Mononuclear cell (primary cell): ENCODE measurements around the gene C5AR2. TPM values are rescaled to one million over a fixed set of nuclear protein-coding genes. Genes with fewer than 3 reads are reported as not detected.
A peak's percentile ranks its signal among the peaks of the same experiment; 100 is the strongest.
"Not testable (repeated sequence)": the region's sequence is repeated elsewhere in the genome, so short reads cannot be mapped to it uniquely, and the experiment has no call there.

Experiments used
- H3K27me3 ChIP-seq: 2 replicates; pipeline ENCODE4 v1.6.0; 2011; ENCODE audit warnings: low read length, control low read depth; ENCODE audit not compliant: insufficient read depth
- H3K4me1 ChIP-seq: 2 replicates; pipeline ENCODE4 v1.5.1; 2011; ENCODE audit warnings: mild to moderate bottlenecking, low read length, control low read depth; ENCODE audit not compliant: insufficient read depth
- H3K4me3 ChIP-seq: 2 replicates; pipeline ENCODE4 v1.5.1; 2011; ENCODE audit warnings: mild to moderate bottlenecking, low read length, moderate library complexity
- H3K9me3 ChIP-seq: 2 replicates; pipeline ENCODE4 v1.5.1; 2011; ENCODE audit warnings: low read depth, mild to moderate bottlenecking, control low read depth, low read length
- total RNA-seq: library from RNA; depleted of rRNA; stranded (reverse); fragments of >200 nt; gene quantifications from one replicate; pipeline ENCODE4 v1.2.3, GENCODE V29; 2012

C5AR2 gene
- total RNA-seq, 1 donor, result 4.1 TPM

- no peaks in the 10 kb centered on the region for H3K9me3 ChIP-seq
- peaks cover 15% of the 10 kb centered on the region for H3K4me1 ChIP-seq
- H3K4me3 ChIP-seq, result no peak overlapping the region
- no peaks in the 10 kb centered on the region for H3K27me3 ChIP-seq
Observed at GRCh38 chr19:47343194-47343802, 11.3 kb downstream of the C5AR2 start.

- Histone ChIP-seq H3K4me3 (no peak overlapping the region), H3K9me3 (no peaks in the 10 kb centered on the region), H3K4me1 (peaks cover 13% of the 10 kb centered on the region), H3K27me3 (no peaks in the 10 kb centered on the region)
Observed at GRCh38 chr19:47344425-47344824, 12.4 kb downstream of the C5AR2 start.

- H3K4me3 ChIP-seq, H3K9me3 ChIP-seq, H3K27me3 ChIP-seq: not testable (repeated sequence)
- H3K4me1 ChIP-seq, result peaks cover 28% of the 10 kb centered on the region
Observed at GRCh38 chr19:47346024-47346423, 14.0 kb downstream of the C5AR2 start.

- no peaks in the 10 kb centered on the region for H3K9me3 ChIP-seq
- peaks cover 40% of the 10 kb centered on the region for H3K4me1 ChIP-seq
- peak within 1 kb of the TSS; percentile 72 for H3K4me3 ChIP-seq
- H3K27me3 ChIP-seq, result no peaks in the 10 kb centered on the region
Observed at GRCh38 chr19:47348819-47349795, 17.1 kb downstream of the C5AR2 start, which contains the start of gene DHX34. Gene DHX34, plus strand, starts transcription at chr19:47349315. Its CDS starts 3,716 bp downstream, at chr19:47353031.

- H3K27me3 ChIP-seq, result no peaks in the 10 kb centered on the region
- H3K4me3 ChIP-seq, result no peak overlapping the region
- no peaks in the 10 kb centered on the region for H3K9me3 ChIP-seq
- H3K4me1 ChIP-seq, result peaks cover 40% of the 10 kb centered on the region
Observed at GRCh38 chr19:47350630-47351029, 18.7 kb downstream of the C5AR2 start.

- no peak overlapping the region for H3K4me3 ChIP-seq
- no peaks in the 10 kb centered on the region for H3K27me3 ChIP-seq
- no peaks in the 10 kb centered on the region for H3K9me3 ChIP-seq
- H3K4me1 ChIP-seq, result peaks cover 36% of the 10 kb centered on the region
Observed at GRCh38 chr19:47351548-47351947, 19.6 kb downstream of the C5AR2 start.

GRCh38 chr19:47352095-47352494 is 20.1 kb downstream of the C5AR2 start:
- Histone ChIP-seq H3K9me3 (no peaks in the 10 kb centered on the region), H3K4me3 (no peak overlapping the region), H3K27me3 (no peaks in the 10 kb centered on the region), H3K4me1 (peaks cover 33% of the 10 kb centered on the region)

GRCh38 chr19:47353307-47353712 is 21.3 kb downstream of the C5AR2 start:
- Histone ChIP-seq H3K9me3 (no peaks in the 10 kb centered on the region), H3K27me3 (no peaks in the 10 kb centered on the region), H3K4me1 (peaks cover 32% of the 10 kb centered on the region)

GRCh38 chr19:47356900-47357299 is 24.9 kb downstream of the C5AR2 start:
- Histone ChIP-seq H3K9me3 (no peaks in the 10 kb centered on the region), H3K27me3 (no peaks in the 10 kb centered on the region), H3K4me3 (no peak overlapping the region), H3K4me1 (peaks cover 3% of the 10 kb centered on the region)

More at GRCh38 chr19:47353307-47353712, 21.3 kb downstream of the C5AR2 start:
- no peak overlapping the region for H3K4me3 ChIP-seq

- H3K9me3 ChIP-seq, result no peaks in the 10 kb centered on the region
- no peaks in the 10 kb centered on the region for H3K27me3 ChIP-seq
- no peak overlapping the region for H3K4me3 ChIP-seq
- H3K4me1 ChIP-seq, result peaks cover 5% of the 10 kb centered on the region
Observed at GRCh38 chr19:47357788-47358680, 26.1 kb downstream of the C5AR2 start.

- H3K9me3 ChIP-seq, result no peaks in the 10 kb centered on the region
- H3K4me1 ChIP-seq, result peaks cover 14% of the 10 kb centered on the region
- no peaks in the 10 kb centered on the region for H3K27me3 ChIP-seq
- no peak overlapping the region for H3K4me3 ChIP-seq
Observed at GRCh38 chr19:47358936-47359335, 27.0 kb downstream of the C5AR2 start.

GRCh38 chr19:47362321-47362720 is 30.3 kb downstream of the C5AR2 start:
- Histone ChIP-seq H3K27me3 (no peaks in the 10 kb centered on the region), H3K9me3 (no peaks in the 10 kb centered on the region), H3K4me3 (no peak overlapping the region), H3K4me1 (peaks cover 25% of the 10 kb centered on the region)

GRCh38 chr19:47363758-47364531 is 32.0 kb downstream of the C5AR2 start:
- H3K27me3 ChIP-seq, result no peaks in the 10 kb centered on the region
- H3K4me3 ChIP-seq, result no peak overlapping the region
- H3K4me1 ChIP-seq, result peaks cover 29% of the 10 kb centered on the region
- no peaks in the 10 kb centered on the region for H3K9me3 ChIP-seq

GRCh38 chr19:47365455-47365854 is 33.5 kb downstream of the C5AR2 start:
- H3K4me3 ChIP-seq, H3K9me3 ChIP-seq, H3K27me3 ChIP-seq: not testable (repeated sequence)
- H3K4me1 ChIP-seq, result peaks cover 43% of the 10 kb centered on the region
